HG02973 (cell line): ENCODE measurements around the gene HOXA5.

Experiments used
- ATAC-seq: cut with Tn5 transposase; IDR thresholded peaks from one replicate; pipeline ENCODE4 v1.9.1; 2021; ENCODE audit warnings: moderate library complexity; ENCODE audit not compliant: unreplicated experiment

The HOXA5 gene

GRCh38 chr7:27182861-27183681, 39.6 kb upstream of the HOXA5 start:
- ATAC-seq: no peak

- ATAC-seq: no peak
These were observed 38.9 kb upstream of the HOXA5 start for GRCh38 chr7:27182285-27182841.

- ATAC-seq: no peak
These were observed 38.4 kb upstream of the HOXA5 start for GRCh38 chr7:27181795-27182275.

DNA sequence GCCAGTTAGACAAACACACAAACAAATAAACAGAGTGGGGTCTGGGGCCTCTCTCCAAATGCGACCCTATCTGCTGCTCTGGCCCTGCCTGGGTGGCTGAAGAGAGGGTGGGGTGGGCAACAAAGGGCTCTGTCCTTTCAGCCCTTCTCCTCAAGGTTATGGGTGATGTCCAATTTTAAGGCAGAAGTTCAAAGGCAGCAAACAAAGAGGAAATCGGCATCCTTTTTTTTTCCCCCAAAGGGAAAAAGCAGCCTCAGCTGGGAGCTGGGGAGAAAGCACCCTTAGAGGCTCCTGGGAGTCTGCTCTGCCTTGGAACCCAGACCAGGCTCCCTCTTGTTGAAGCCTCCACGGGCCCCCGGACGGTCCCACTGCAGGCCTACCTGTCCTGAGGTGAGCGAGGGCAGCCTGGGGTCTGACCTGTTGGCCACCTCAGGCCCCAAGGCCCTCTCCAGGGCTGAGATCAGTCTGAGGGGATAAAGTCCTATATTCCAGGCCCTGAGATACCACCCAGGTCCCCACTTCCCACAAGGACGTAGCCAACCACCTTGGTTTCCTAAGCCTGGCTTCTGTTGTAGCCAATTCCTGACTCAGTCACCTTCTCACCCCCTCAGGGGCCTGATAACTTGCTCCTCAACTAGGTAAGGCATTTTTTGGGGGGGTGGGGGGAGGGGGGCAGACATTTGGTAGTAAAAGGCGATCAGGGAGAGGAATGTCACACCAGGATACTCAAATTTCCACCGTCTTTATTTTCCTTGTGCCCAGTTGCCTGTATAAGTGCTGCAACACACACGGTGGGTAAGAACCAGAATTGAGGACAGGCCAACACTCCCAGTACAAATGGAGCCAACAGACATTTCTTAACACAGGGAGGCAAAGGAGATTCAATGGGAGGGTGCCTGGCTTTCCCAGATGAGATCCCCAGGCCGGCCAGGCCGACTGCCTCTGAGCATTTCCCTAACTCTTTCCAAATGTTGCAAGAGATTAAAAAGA, 37.2 kb upstream of the HOXA5 start:
- ATAC-seq: no peak

DNA sequence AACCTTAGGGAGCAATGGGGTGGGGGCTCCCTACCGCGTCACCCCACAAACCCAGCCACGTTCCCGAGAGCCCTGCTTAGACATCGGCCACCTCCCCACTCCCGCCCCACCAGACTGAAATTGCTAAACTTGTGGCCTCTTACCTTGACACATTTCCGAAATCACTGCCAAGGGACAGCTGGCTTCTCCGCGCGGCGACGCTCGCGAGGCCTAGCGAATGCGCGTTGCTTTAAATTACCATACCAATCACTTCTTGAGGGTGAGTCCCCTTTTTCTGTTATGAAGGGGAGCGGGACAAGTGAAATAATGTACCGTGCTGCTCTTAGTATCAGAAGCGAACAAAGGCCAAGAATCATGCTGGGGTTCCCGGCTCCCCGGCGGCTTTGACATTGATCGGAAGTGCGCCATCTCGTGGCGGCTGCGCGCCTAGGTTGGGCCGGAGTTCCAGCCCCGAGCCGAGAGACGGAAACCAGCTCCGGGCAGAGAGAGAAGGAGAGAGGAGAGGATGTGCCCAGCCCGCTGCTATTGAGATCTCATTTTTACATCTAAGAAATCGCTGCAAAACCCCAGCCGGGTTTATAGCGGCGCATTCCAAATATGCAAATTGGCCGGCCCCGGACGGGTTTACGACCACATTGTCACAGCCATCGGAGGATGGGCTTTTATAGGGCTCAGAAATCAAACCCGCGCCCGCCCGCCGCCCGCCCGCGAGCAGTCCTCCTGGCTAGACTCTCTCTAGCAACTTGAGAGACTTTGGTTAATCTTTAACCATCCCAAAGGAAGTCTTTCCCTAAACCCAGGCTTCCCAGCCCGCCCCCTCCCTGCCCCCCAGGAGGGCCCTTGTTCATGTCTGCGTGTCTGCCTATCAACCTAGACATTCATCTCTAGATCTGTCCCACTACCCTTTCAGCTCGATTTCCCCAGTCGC, 36.3 kb upstream of the HOXA5 start:
- ATAC-seq: no peak

DNA sequence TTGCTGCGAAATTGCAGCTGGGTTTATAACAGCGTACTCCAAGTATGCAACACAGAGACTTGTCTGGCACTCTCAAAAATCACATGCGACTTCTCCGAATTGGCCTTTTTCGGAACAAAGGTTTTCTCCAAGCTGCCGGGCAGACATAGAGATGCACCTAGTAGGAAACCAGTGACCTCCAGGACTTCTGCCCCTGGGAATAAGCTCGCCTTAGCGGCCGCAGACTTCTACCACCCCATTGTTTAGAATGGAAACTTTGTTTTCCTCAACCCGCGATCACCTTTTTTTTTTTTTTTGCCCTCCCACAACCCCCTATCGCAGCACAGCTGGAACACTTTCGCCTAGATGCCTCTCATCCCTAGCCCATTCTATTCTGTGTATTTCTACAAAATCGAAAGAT, 35.5 kb upstream of the HOXA5 start:
- ATAC-seq: no peak

DNA sequence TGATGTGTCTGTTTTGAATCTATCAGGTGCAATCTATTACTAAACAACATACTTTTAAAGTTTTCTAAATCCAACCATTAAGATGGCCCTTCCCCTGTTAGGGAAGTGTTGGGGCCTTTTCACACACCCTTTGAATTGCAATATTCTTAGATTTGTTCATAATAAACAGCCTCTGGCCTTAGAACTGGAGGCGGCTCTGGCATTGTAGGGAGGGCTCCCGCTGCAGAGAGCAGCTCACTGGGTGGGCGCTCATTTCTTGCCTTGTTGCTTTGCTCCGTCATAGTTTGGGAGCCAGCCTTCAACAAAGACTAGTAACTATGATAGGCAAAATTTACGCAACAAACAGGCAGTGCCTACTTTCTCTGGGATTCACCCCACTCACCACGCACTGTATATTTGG, 34.9 kb upstream of the HOXA5 start:
- no peak for ATAC-seq

GRCh38 chr7:27177795-27178320, 34.4 kb upstream of the HOXA5 start:
- ATAC-seq: no peak

GRCh38 chr7:27176962-27177794, 33.7 kb upstream of the HOXA5 start:
- ATAC-seq: no peak

- no peak for ATAC-seq
These were observed 33.0 kb upstream of the HOXA5 start for GRCh38 chr7:27176524-27176845.

- no peak for ATAC-seq
These were observed 32.4 kb upstream of the HOXA5 start for GRCh38 chr7:27175626-27176523.

DNA sequence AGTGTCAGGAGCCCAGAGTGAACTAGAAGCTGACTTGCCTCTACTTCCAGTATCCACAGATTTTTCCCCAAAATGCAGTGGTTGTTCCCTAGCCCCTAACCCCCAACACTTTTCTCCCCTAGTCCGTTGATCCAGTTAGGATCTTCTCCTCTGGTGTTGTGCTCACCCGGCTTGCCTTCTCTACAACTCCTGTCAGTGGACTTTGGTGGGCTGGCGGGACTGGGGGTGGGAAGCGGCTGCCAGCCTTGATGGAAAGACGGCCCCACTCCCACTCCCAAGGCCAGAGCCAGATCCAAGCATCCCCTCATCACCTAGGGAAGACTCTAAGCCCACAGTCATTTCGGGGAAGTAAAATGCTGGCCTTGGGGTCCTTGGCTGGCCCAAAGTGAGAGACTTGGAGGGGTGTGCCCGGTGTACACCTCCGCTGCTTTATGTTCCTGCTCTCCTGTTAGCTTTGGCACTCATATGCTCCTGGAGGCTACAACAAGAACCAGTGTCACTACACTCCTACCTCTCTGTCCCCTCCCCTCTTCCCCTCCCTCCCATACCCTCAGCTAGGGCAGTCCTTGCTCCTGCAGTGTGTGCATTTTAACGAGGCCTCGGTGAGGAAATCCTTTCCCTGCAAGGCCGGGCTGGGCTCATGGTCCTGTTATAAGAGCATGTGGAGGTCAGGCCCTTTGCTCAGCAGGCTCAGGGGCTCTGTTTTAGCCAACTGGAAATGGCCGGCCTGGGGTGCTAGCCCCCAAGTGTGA, 31.6 kb upstream of the HOXA5 start:
- ATAC-seq: no peak

GRCh38 chr7:27173956-27174873, 30.7 kb upstream of the HOXA5 start, which contains the start of gene HOXA10:
HOXA10 (minus strand) TSS chr7:27174320; CDS start chr7:27174306, 14 bp downstream.
- ATAC-seq: no peak

DNA sequence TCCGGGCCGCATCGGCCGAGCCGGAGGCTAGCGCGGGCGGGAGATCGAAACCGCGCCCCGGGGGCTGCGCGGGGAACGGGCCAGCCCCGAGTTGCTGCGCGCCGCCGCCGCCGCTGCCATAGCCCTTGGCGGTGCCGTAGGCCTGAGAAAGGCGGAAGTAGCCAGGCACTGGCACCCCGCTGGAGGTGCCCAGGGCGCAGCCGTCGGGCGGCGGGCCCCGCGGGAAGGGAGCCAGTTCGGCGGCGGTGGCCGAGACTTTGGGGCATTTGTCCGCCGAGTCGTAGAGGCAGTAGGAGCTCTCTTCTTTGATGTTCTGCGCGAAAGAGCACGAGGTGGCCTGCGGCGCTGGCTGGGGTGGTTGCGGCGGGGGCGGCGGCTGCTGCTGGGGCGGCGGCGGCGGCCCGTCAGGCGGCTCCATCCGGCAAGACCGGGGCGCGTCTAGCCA, 30.1 kb upstream of the HOXA5 start:
- ATAC-seq: no peak

- no peak for ATAC-seq
These were observed 29.5 kb upstream of the HOXA5 start for GRCh38 chr7:27172823-27173510.

DNA sequence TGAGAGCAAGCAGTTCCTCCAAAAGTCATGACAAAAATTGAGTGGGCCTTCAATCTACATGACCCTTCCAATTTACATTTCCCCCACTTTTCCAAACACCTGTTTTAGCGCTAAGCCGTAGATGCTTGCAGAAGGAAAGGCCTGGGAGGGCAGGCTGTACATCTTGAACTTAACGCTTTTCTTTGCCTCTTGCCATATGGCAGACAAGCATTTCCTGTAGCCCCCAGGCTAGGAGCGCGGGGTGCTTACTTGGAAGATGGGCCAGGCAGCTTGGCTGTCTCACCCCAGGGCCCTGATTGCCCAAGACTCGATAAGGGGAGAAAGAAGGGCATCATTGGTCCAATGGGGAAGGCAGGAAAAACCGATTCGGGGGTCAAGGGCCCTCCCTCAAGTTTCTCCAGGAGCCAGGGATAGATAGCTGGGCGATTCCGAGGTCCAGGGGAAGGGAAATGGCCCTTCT, 28.9 kb upstream of the HOXA5 start:
- no peak for ATAC-seq
